ENCODE measurements around the gene ACAP1. TPM values are rescaled to one million over a fixed set of nuclear protein-coding genes. Genes with fewer than 3 reads are reported as not detected.

Gene ACAP1, protein sequence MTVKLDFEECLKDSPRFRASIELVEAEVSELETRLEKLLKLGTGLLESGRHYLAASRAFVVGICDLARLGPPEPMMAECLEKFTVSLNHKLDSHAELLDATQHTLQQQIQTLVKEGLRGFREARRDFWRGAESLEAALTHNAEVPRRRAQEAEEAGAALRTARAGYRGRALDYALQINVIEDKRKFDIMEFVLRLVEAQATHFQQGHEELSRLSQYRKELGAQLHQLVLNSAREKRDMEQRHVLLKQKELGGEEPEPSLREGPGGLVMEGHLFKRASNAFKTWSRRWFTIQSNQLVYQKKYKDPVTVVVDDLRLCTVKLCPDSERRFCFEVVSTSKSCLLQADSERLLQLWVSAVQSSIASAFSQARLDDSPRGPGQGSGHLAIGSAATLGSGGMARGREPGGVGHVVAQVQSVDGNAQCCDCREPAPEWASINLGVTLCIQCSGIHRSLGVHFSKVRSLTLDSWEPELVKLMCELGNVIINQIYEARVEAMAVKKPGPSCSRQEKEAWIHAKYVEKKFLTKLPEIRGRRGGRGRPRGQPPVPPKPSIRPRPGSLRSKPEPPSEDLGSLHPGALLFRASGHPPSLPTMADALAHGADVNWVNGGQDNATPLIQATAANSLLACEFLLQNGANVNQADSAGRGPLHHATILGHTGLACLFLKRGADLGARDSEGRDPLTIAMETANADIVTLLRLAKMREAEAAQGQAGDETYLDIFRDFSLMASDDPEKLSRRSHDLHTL
- total RNA-seq (1 to 10 TPM; 4.9 to 7.4 TPM), polyA plus RNA-seq (1 to 10 TPM; 1.1 to 4.5 TPM)

GRCh38 chr17:7336240-7337175, at the start of gene ACAP1:
Gene ACAP1, plus strand, starts transcription at chr17:7336529. Its CDS starts 206 bp downstream, at chr17:7336735.
- no peaks in the 10 kb centered on the region for H3K36me3 ChIP-seq (ENCODE audit: control insufficient read depth in 4 of 4, insufficient read depth in 3 of 4, low read depth in 1 of 4, low read length in 3 of 4)
- H3K27me3 ChIP-seq (ENCODE audit: control insufficient read depth in 4 of 4, insufficient read depth in 4 of 4, low read length in 3 of 4), result no peaks in the 10 kb centered on the region
- H3K4me1 ChIP-seq (ENCODE audit: control insufficient read depth in 4 of 4, insufficient read depth in 4 of 4, low read length in 3 of 4), result no peaks in the 10 kb centered on the region
- WGBS, result 53% methylated on average over 17 of the region's 17 CpGs
- peak within 1 kb of the TSS in 1 of 2 donors; percentile 33 for H3K9ac ChIP-seq (ENCODE audit: low read depth in 1 of 2, low read length in 2 of 2)
- DNase-seq (ENCODE audit: low spot score), result peak; percentile 80
- peak within 1 kb of the TSS in 1 of 3 donors; percentile 28 for H3K4me3 ChIP-seq (ENCODE audit: low read depth in 1 of 3, low read length in 3 of 3)
- no peaks in the 10 kb centered on the region for H3K9me3 ChIP-seq (ENCODE audit: control insufficient read depth in 4 of 4, low read length in 3 of 4)
- TF ChIP-seq SP1 (IDR thresholded peaks at IDR 0.05) (no peak), RXRA (IDR thresholded peaks at IDR 0.05) (no peak), JUND (IDR thresholded peaks at IDR 0.05) (no peak), FOXA1 (IDR thresholded peaks at IDR 0.05) (no peak), RAD21 (IDR thresholded peaks at IDR 0.05) (no peak), HNF4G (IDR thresholded peaks at IDR 0.05) (no peak), YY1 (IDR thresholded peaks at IDR 0.05) (no peak), GABPA (IDR thresholded peaks at IDR 0.05 in 1 of 2, conservative IDR thresholded peaks at IDR 0.05 in 1 of 2) (no peak), TAF1 (conservative IDR thresholded peaks at IDR 0.05) (no peak), CTCF (IDR thresholded peaks at IDR 0.05; ENCODE audit: low read depth, low read length, missing input control) (no peak)
- TF ChIP-seq, protein P1, sequence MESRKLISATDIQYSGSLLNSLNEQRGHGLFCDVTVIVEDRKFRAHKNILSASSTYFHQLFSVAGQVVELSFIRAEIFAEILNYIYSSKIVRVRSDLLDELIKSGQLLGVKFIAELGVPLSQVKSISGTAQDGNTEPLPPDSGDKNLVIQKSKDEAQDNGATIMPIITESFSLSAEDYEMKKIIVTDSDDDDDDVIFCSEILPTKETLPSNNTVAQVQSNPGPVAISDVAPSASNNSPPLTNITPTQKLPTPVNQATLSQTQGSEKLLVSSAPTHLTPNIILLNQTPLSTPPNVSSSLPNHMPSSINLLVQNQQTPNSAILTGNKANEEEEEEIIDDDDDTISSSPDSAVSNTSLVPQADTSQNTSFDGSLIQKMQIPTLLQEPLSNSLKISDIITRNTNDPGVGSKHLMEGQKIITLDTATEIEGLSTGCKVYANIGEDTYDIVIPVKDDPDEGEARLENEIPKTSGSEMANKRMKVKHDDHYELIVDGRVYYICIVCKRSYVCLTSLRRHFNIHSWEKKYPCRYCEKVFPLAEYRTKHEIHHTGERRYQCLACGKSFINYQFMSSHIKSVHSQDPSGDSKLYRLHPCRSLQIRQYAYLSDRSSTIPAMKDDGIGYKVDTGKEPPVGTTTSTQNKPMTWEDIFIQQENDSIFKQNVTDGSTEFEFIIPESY (IDR thresholded peaks at IDR 0.05), result no peak
- TF ChIP-seq, protein P2, sequence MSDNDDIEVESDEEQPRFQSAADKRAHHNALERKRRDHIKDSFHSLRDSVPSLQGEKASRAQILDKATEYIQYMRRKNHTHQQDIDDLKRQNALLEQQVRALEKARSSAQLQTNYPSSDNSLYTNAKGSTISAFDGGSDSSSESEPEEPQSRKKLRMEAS (IDR thresholded peaks at IDR 0.05), result no peak
- H3K27ac ChIP-seq (ENCODE audit: low read depth in 1 of 2, low read length in 2 of 2), result peak within 1 kb of the TSS in 1 of 2 donors; percentile 38

DNA sequence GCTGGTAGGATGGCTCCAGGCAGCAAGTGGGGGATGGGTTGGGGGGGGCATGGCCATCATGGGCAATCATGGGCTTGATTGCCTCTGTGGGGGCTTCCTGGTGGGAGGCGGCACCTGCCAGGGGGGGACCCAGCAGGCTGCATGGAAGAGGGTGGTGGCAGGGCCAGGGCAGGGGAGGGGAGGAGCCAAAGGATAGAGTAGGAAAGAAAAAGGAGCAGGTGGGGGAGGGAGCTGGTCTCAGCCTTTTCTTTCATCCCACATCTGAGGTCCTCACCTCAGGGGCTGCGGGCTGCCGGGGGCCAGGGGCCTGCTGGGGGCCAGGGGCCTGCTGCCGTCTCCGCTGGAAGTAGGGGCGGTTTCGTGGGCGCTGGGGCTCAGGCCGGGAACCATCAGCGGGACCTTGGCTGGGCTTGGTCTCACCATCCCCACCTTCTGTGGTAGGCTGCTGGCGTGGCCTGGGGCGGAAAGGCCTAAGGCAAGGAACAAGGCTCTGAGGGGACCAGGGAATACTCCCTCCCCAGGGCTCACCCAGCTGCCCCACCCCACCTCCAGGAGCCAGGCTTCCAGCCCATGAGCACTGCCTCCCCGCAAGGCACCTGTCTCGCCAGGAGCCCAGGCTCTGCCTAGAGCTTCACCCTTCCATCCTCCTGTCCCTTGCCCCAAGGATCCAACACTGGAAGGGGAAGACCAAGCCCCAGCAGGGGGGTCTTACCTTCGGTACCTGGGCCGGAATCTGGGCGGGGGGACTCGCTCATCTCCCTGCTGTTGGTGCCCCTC, 46.9 kb upstream of the ACAP1 start:
- DNase-seq (ENCODE audit: low spot score), result no peak
- H3K4me3 ChIP-seq (ENCODE audit: low read depth in 1 of 3, low read length in 3 of 3), result no peak overlapping the region
- H3K9ac ChIP-seq (ENCODE audit: low read depth in 1 of 2, low read length in 2 of 2), result no peak overlapping the region
- no peak overlapping the region for H3K27ac ChIP-seq (ENCODE audit: low read depth in 1 of 2, low read length in 2 of 2)
- peaks cover 2 to 10% (median 7%) of the 10 kb centered on the region in 4 donors for H3K4me1 ChIP-seq (ENCODE audit: control insufficient read depth in 4 of 4, insufficient read depth in 4 of 4, low read length in 3 of 4)
- H3K36me3 ChIP-seq (ENCODE audit: control insufficient read depth in 4 of 4, insufficient read depth in 3 of 4, low read depth in 1 of 4, low read length in 3 of 4), result no peaks in the 10 kb centered on the region
- H3K27me3 ChIP-seq (ENCODE audit: control insufficient read depth in 4 of 4, insufficient read depth in 4 of 4, low read length in 3 of 4), result no peaks in the 10 kb centered on the region
- TF ChIP-seq HNF4G (IDR thresholded peaks at IDR 0.05) (no peak), SP1 (IDR thresholded peaks at IDR 0.05) (no peak), EGR1 (IDR thresholded peaks at IDR 0.05; ENCODE audit: low read depth in 2 of 2) (no peak), TAF1 (conservative IDR thresholded peaks at IDR 0.05) (no peak)
- TF ChIP-seq, protein P3, sequence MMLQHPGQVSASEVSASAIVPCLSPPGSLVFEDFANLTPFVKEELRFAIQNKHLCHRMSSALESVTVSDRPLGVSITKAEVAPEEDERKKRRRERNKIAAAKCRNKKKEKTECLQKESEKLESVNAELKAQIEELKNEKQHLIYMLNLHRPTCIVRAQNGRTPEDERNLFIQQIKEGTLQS (IDR thresholded peaks at IDR 0.05), result no peak
- 88% methylated on average over 18 of the region's 18 CpGs for WGBS
- no peaks in the 10 kb centered on the region for H3K9me3 ChIP-seq (ENCODE audit: control insufficient read depth in 4 of 4, low read length in 3 of 4)
